ENCODE measurements around the gene KNDC1.

The KNDC1 gene

DNA sequence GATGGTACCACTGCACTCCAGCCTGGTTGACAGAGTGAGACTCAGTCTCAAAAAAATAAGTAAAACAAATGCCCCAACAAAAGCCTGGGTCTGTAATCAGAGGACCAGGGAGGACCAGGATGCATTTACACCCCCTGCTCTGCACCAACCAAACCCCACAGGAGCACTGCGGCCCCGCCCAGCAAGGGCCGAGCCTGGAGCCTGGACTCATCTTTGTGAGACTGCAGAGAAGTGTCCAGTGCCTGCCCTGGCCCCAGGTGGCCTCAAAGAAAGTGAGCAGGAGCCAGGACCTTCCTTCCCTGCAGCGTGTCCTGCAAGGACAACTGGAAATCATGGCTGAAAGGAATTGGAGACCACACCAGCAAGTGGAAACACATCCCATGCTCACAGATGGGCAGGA is 31.6 kb downstream of the KNDC1 start:
- DNase-seq (ENCODE audit: low read depth), result no peak

DNA sequence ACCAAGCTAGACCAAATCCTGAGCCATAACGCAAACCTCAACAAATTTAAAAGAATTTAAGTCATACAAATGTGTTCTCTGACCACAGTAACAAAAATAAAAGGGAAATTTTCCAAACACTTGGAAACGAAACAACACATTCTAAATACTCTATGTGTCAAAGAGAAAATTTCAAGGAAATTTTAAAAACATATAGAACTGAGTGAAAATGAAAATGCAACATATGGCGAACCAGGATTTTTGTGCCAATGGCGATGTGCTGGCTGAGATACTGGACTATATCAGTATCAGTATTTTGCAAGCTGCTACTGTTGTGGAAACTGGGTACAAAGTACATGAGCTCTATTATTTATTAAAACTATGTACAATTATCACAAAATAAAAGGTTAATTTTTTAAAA is 34.1 kb downstream of the KNDC1 start:
- no peak for DNase-seq (ENCODE audit: low read depth)

DNA sequence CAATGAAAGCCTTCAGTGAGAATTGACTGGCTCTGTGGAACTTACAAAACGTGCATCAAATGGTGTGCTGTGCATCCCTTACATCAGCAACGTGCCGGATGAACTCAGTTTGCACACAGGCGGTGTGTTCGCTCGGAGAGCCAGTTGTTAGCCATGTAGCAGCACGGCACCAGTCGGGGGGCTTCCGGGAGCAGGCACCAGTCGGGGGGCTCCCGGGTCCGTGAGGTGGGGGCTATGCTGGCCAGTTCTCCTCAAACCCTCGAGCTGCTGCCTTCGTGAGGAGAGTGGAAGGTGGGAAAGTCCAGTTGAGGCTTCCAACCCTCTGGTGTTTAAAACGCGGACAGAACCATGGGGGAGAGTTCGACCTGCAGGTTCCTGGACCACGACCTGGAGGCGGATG is 35.1 kb downstream of the KNDC1 start:
- no peak for DNase-seq (ENCODE audit: low read depth)

DNA sequence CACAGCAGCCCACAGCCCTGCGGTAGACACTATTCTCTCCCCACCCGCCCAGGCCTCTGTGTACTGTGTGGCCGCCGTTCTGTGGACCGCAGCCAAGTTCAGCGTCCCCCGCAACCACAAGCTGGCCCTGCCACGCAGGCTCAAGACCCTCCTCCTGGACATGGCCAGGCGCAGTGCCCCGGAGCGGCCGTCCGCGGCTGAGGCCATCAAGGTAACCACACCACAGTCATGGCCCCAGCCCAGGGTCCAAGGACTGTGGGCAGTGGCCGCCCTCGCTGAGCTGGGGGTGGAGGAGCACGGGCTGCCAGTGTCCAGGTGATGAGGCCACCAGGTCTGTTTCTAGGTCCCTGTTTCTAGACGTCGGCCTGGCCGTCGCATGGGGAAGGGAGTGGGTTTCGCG is 35.6 kb downstream of the KNDC1 start:
- no peak for DNase-seq (ENCODE audit: low read depth)

DNA sequence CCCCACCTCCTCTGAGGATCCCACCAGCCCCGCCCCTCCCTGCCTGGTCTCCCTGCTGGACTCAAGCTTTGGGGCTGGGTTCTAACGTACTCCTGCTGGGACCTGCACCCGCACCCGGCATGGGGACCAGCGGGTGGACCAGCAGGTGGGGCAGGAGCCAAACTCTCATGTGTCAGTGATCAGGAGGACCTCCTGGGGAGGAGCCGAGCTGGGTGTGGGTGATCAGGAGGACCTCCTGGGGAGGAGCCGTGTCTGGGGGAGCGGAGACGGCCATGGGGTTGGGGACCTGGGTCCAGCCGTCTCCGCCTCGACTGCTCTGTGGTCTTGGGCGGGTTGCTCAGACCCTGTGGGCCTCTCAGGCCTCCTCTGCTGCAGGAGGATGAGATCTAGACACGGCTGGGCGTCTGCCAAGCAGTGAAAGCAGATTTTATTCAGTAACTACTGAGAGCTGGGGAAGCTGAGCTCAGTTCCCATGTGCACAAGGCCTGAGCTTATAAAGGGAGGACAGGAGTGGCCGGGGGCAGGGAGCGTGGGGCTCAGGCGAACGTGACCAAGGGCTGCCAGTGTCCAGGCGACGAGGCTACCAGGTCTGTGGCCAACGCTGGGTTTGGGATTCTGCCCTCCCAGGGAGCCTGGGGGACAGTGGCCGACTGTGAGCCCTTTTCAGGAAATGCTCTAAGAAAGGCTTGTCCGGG is 36.3 kb downstream of the KNDC1 start:
- DNase-seq (ENCODE audit: low read depth), result no peak

DNA sequence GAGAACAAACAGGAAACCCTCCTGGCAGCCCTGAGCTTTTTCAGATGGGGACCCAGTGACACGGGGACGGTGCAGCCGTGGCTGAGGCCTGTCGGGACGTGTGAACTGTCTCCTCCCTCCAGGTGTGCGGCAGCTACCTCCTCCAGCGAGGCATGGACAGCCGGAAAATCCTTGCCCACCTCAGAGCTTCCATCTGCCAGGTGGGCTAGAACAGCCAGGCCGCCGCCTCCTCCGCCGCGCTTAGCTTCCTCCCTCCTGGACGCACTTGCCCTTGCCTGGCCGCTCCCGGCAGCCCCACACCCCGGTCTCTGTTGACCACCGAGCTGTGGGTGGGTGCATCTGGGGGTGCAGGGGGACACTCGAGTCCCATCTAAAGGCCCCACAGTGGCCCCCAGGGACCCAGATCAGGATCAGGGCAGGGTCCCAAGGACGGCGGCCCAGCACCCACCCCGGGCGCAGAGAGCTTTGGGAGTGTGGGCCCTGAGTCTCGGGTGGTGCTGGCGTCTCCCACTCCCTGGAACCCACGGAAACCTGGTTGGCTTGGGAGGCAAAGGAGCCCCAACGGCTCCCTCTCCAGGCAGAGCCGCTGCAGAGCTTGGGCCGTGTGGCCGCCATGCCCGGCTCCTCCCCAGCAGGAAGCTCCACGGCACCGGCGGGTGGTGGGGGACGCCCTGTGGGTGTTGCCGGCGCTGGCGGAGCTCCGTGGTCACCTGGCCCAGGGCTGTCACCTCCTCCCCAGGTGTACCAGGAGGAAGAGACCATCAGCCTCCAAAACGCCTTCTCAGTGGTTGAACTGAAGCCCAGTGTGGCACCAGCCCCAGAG is 37.1 kb downstream of the KNDC1 start:
- no peak for DNase-seq (ENCODE audit: low read depth)

DNA sequence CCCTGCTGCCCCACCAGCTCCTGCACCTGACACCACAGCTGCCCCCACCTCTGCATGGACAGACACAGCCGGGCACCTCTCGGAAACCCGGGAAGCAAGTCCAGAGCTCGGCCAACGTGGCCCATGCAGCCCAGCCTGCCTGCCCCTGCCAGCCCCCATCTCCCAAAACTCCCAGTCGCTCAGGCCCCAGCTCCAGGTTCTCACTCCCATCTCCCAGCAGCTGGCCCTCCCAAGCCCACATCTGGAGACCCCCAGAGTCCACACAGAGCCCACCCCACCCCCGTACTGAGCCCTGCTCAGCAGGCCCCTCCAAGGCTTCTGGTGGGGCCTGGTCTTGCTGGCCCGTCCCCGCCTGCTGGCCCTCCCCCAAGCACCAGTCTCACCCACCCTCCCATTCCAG is 37.8 kb downstream of the KNDC1 start:
- no peak for DNase-seq (ENCODE audit: low read depth)

DNA sequence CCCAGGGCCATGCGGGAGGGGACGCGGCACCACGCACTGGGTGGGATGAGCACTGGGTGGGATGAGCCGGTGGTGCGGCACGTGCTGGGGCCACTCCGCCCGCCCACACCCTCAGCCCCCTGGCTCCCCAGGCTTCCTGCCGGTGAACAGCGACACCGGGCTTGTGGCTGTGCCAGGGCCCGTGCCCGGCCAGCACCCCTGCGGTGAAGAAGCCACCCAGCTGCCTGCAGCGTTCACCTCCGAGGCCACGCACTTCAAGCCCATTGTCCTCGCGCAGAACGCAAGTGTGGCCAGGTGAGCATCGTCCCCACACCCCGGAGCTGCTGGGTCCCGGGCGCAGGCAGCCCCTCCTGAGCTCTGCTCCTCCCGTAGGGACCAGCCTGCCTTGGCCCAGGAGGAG is 38.2 kb downstream of the KNDC1 start:
- DNase-seq (ENCODE audit: low read depth), result no peak

DNA sequence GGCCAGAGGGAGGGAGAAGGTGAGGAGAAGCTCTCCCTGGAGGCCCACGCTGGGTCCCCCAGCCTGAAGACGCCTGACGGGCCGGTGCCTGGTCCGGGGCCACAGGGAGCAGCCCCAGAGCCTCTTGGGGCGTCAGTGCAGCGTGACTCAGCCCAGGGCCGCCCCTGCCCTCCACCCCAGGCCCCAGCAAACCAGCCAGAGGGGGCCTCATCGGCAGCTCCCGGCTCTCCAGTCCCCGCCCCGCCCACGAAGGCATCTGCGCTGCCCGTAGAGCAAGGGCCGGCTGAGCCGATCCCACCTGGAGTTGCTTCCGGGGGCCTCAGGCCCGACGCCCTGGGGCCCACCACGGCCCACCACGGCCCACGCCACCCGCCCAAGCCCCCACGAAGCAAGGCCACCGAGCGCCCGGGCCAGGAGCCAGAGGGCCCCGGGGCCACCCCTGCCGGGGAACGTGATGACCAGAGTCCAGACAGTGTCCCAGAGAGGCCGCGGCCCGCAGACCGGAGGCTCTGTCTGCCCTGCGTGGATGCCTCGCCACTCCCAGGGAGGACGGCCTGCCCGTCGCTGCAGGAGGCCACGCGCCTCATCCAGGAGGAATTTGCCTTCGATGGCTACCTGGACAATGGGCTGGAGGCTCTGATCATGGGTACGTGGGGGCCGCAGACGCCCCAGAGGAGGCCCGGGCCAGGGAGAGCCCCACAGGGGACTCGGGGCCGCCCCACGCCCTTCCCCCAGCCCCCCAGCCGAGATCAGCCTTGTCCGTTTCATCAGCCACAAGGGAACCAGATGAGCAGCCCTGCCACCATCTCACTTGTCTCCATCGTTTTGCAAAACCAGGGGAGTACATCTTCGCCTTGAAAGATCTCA is 38.8 kb downstream of the KNDC1 start:
- DNase-seq (ENCODE audit: low read depth), result no peak

DNA sequence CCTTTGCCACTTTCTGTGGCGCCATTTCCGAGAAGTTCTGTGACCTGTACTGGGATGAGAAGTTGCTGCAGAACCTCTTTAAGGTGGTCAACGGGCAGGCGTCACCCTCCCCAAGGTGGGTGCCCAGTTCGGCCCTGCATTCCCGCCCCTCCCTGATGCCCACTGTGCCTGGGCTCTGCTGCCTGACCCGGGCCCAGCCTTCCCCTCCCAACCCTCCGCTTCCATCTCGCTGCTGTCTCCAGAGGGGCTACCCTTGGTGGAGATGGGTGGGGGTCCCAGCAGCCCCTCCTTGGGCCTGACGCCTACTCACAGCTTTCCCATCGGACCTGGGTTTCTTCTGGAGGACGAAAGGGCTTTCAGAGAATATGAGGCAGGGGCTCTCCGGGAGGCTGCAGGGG is 39.5 kb downstream of the KNDC1 start:
- DNase-seq (ENCODE audit: low read depth), result no peak

DNA sequence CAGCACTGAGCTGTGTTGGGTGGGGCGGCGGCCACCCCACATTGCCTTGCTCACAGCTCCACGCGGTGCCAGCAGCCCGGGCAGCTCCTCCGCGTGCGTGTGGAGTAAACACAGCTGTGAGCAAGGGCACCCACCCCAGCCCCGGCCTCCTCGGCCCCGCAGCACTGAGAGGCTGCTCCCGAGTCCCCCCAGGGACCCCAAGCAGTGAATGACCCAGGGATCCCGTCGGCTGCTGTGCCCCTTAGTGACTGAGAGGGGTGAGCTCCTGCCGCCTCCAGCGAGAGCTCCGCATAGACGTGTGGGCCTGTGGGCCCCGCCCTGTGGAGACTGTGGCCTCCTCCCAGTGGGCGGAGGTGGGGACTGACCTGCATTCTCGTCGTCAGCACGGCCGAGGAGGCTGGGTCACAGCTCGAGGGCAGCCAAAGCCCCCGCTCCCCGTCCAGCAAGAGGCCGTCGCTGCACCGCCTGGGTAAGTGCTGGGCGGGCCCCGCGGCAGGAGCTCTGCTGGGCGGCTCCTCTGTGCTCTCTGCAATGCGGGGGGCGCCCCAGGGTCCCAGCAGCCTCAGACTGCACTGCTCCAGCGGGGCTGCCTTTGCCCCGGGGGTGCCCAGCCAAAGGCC is 40.1 kb downstream of the KNDC1 start:
- no peak for DNase-seq (ENCODE audit: low read depth)

DNA sequence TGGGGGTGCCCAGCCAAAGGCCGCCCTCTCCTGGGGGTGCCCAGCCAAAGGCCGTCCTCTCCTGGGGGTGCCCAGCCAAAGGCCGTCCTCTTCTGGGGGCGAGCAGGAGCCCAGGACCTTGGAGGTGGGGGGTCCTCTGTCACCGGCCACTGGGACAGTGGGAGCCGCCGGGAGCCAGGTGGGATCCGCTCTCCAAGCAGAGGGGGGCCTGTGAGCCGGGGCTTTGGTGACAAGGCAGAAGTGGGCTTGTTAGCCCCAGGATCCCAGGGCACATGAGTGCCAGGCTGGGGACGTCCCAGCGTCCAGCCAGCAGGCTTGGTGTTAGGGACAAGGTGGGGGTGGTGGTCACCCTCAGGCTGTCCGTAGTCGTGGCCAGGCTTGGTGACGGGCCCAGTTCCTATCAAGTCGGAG is 40.6 kb downstream of the KNDC1 start:
- no peak for DNase-seq (ENCODE audit: low read depth)

DNA sequence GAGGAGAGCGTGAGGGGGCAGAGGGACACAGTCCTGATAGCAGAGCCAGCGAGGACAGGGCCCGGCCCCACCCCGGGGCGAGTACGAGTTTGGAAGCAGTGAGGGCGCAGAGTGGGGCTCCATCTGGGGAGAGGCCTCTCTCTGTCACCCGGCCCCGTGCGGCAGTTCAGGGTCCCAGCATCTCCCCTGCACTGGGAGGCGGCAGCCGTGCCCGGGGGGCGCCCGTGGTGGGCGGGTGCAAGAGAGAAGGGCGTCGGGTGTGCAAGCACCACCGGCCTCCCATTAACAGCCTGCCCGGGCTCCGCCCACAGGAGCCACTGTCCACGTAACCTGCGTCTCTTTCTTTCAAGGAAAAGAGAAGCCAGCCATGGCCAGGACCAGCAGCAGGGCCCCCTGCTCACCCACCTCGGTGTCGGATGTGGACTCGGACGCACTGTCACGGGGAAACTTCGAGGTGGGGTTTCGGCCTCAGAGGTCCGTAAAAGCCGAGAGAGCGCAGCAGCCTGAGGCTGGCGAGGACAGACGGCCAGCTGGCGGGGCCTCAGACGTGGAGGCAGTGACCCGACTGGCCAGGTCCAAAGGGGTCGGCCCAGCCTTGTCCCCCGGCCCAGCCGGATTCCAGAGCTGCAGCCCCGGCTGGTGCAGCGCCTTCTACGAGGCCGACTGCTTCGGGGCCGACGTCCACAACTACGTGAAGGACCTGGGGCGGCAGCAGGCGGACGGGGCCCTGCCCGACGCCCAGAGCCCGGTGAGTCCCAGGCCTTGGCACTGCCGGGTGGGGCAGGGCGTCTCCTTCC is 41.3 kb downstream of the KNDC1 start:
- no peak for DNase-seq (ENCODE audit: low read depth)

DNA sequence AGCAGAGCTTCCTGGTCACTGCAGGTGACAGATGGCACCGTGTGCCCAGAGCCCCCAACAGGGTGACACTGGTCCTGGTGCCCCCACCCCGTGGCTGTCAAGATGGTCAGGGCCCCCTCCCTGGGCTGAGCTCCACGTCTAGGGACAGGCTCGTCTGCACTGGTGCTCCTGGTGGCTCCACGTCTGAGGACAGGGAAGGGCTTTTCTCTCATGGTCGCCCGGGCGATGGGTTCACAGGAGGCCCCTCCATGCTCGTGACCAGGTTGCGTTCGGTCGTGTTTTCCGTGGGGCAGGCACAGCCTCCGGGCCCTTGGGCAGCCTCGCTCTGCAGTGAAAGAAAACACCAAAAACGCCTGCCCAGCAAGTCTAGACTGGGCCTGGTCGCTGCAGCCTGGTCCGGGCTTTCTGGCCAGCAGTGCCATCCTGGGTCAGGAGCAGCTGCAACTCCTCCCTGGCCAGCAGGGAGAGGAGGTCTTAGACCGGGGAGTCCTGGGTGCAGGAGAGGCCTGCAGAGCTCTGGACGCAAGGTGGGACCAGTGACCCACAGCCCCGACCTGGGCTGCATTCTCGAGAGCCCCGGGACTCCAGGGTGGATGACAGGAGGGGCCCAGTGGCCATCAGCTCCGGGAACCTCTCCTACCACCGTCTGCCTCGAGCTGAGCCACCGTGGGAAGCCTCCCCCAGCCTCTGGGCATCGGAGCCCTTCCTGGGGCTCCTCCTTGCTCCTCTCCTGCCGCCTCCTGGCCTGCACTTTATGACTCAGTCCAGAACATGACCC is 42.1 kb downstream of the KNDC1 start:
- no peak for DNase-seq (ENCODE audit: low read depth)

DNA sequence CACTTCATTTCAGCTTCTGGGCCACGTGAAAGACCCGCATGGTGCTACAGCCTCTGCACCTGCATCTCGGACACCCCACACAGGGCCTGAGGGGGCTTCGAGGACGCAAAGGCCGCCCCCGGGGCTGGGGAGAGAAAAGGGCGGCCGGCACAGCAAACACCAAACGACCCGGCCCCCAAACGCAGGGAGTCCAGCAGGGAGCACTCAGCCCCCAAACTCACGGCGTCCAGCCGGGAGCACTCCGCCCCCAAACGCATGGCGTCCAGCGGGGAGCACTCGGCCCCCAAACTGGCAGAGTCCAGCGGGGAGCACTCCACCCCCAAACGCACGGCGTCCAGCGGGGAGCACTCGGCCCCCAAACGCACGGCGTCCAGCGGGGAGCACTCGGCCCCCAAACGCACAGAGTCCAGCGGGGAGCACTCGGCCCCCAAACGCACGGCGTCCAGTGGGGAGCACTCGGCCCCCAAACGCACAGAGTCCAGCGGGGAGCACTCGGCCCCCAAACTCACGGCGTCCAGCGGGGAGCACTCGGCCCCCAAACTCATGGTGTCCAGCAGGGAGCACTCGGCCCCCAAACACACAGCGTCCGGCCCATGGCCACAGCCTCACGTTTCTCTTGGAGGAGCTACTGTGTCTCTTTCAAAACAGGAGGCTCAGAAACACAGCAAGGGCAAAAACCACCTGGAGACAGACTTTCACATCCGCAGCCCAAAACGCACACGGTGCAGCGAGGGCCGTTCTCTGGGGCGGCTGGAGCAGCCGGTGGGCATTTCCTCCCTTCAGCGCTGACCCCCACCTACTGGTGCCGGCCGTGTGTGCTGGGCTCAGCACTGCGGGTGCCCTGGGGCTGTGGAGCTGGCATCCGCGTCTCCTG is 43.0 kb downstream of the KNDC1 start:
- no peak for DNase-seq (ENCODE audit: low read depth)

DNA sequence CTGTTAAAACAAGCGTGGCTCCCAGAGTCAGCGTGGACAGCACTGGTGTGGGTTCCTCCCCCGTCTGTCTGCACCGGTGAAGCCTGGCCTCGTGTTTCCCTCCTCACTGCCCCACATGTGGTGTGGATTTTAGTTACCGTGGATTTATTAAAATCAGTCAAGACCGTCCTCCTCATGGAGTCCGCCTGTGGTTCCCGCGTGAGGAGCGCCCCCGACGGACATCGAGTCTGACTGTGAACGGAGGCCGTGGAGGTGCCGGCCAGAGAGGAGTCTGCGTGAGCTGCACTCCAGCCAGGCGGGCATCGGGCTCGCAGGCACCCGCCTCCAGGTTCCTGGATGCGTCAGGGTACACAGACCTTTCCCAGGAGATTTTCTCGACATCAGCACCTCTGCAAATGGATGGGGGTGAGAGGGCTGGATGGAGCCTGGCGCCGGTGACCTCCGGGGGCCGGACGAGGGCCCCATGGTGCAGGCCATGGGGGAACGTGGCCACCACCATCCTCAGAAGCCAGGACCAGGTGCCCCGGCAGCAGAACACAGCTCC is 43.7 kb downstream of the KNDC1 start:
- no peak for DNase-seq (ENCODE audit: low read depth)

DNA sequence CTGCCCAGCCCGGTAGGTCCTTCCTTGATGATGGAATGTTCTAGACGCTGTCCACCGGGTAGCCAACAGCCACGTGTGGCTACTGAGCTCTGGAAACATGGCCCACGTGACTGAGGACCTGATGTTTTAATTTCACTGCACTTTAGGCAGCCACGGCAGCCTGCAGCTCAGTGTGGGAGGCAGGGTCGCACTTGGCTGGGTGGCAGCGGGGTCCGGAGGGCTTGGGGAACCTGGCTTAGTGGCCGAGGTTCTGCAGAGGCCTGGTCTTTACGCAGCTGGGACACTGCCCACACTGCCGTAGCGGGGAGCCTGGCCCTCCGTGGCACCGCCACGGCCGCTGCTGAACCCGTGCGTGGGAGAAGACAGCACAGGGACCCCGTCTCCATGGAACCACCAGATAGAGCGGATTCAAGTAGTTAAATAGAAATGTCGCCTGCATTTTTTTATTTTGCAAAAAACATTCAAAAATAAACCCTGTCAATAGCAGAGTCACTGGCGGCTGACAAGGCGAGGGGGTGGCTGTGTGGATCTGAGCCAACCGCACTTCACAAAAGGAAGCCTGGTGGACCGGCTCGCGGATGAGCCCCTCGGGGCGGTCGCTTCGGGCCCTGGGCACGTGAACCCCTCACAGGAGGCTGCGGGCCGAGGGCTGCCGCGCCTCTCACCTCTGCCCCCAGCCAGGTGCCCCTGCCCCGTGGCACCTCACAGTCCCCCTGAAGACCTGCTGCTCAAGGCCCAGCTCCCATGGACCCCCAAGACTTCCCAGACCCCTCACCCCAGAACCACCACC is 44.4 kb downstream of the KNDC1 start:
- DNase-seq (ENCODE audit: low read depth), result no peak

DNA sequence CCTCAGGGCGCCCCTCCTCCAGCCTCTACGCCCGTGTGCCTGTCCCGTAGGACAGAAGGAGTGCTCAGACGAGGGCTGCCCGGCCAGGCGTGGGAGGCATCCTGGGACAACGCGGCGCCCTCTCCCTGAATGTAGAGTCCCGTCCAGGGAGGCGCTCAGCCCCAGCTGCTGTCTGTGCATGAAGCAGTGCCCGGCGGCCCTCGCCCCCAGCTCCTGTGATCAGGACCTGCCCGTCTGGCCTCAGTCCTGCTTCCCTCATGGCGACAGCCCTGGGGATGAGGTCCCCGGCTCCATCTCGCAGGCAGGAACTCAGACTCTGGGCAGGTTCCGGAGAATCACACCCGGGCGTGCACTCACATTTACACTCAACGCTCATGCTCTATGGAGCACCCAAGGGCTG is 45.1 kb downstream of the KNDC1 start:
- no peak for DNase-seq (ENCODE audit: low read depth)
